Activated CD4-positive, alpha-beta T cell treated with anti-CD3 and anti-CD28 coated beads for 48 hours (primary cell): Measurements from ENCODE around the gene RAD51B.

Source experiments
- DNase-seq: peaks from one replicate; pipeline ENCODE4 v3.0.0-alpha.2; 2020

RAD51B gene

GRCh38 chr14:68522510-68523325 is 703.1 kb downstream of the RAD51B start:
- no peak for DNase-seq

GRCh38 chr14:68523326-68523610 is 703.7 kb downstream of the RAD51B start:
- no peak for DNase-seq

- no peak for DNase-seq
Measured at GRCh38 chr14:68523989-68524725, 704.6 kb downstream of the RAD51B start.

- no peak for DNase-seq
Measured at GRCh38 chr14:68525516-68525915, 705.9 kb downstream of the RAD51B start.

- DNase-seq = no peak
Measured at GRCh38 chr14:68526512-68527091, 707.0 kb downstream of the RAD51B start.

GRCh38 chr14:68527329-68527851 is 707.8 kb downstream of the RAD51B start:
- DNase-seq = no peak

GRCh38 chr14:68528040-68528687 is 708.6 kb downstream of the RAD51B start:
- no peak for DNase-seq

GRCh38 chr14:68530443-68530842 is 710.9 kb downstream of the RAD51B start:
- DNase-seq = no peak

- DNase-seq = no peak
Measured at GRCh38 chr14:68532496-68532895, 712.9 kb downstream of the RAD51B start.

GRCh38 chr14:68534276-68534675 is 714.7 kb downstream of the RAD51B start:
- DNase-seq = no peak

- DNase-seq = no peak
Measured at GRCh38 chr14:68535404-68536017, 715.9 kb downstream of the RAD51B start.

GRCh38 chr14:68536018-68536410 is 716.4 kb downstream of the RAD51B start:
- no peak for DNase-seq

- no peak for DNase-seq
Measured at GRCh38 chr14:68538639-68539038, 719.1 kb downstream of the RAD51B start.

- DNase-seq = no peak
Measured at GRCh38 chr14:68539241-68539737, 719.7 kb downstream of the RAD51B start.

GRCh38 chr14:68539789-68540188 is 720.2 kb downstream of the RAD51B start:
- DNase-seq = no peak

- no peak for DNase-seq
Measured at GRCh38 chr14:68541178-68541896, 721.8 kb downstream of the RAD51B start.

GRCh38 chr14:68542346-68542745 is 722.8 kb downstream of the RAD51B start:
- no peak for DNase-seq

- no peak for DNase-seq
Measured at GRCh38 chr14:68543516-68543915, 723.9 kb downstream of the RAD51B start.

- DNase-seq = no peak
Measured at GRCh38 chr14:68544081-68544892, 724.7 kb downstream of the RAD51B start.

- DNase-seq = no peak
Measured at GRCh38 chr14:68546839-68547238, 727.3 kb downstream of the RAD51B start.
